SK-N-SH treated with all-trans-retinoic acid at 6 μM for 48 hours (cell line): ENCODE data around the gene TDRD7.

Experiments used
- ARNTL ChIP-seq: fragments of 450-650 bp; formaldehyde crosslinking; IDR thresholded peaks from 2 replicates; pipeline ENCODE4 v1.5.0; 2020; ENCODE audit warnings: low read depth, mild to moderate bottlenecking, moderate library complexity, borderline replicate concordance
- CREB5 ChIP-seq: fragments of 250-450 bp; sonication (Bioruptor Pico); IDR thresholded peaks from 2 replicates; pipeline ENCODE4 v1.5.1; 2020; ENCODE audit warnings: low read depth, mild to moderate bottlenecking, moderate library complexity
- CSDC2 ChIP-seq: fragments of 250-450 bp; sonication (Bioruptor Pico); IDR thresholded peaks from 2 replicates; pipeline ENCODE4 v1.5.0; 2020; ENCODE audit warnings: mild to moderate bottlenecking, moderate library complexity
- ESRRG ChIP-seq: fragments of 250-450 bp; sonication (Bioruptor Pico); IDR thresholded peaks from 2 replicates; pipeline ENCODE4 v1.6.1; 2021; ENCODE audit warnings: mild to moderate bottlenecking
- GLIS3 ChIP-seq: fragments of 250-450 bp; sonication (Bioruptor Pico); IDR thresholded peaks from 2 replicates; pipeline ENCODE4 v1.5.0; 2020; ENCODE audit warnings: mild to moderate bottlenecking, moderate library complexity
- OSR1 ChIP-seq: fragments of 250-450 bp; sonication (Bioruptor Pico); IDR thresholded peaks from 2 replicates; pipeline ENCODE4 v1.8.0; 2022; ENCODE audit warnings: moderate library complexity, mild to moderate bottlenecking, inconsistent platforms
- POU6F1 ChIP-seq: fragments of 250-450 bp; sonication (Bioruptor Pico); IDR thresholded peaks from 2 replicates; pipeline ENCODE4 v1.8.0; 2021; ENCODE audit warnings: low read depth, mild to moderate bottlenecking, moderate library complexity, borderline replicate concordance
- PPARA ChIP-seq: fragments of 250-450 bp; sonication (Bioruptor Pico); IDR thresholded peaks from 2 replicates; pipeline ENCODE4 v1.5.0; 2020; ENCODE audit warnings: mild to moderate bottlenecking, borderline replicate concordance
- TCF4 ChIP-seq: fragments of 250-450 bp; sonication (Bioruptor Pico); IDR thresholded peaks from 2 replicates; pipeline ENCODE4 v1.8.0; 2021; ENCODE audit warnings: mild to moderate bottlenecking, moderate library complexity, borderline replicate concordance
- TOX ChIP-seq: fragments of 250-450 bp; sonication (Bioruptor Pico); IDR thresholded peaks from 2 replicates; pipeline ENCODE4 v1.8.0; 2021; ENCODE audit warnings: mild to moderate bottlenecking, moderate library complexity, borderline replicate concordance
- ZFP3 ChIP-seq: fragments of 250-450 bp; sonication (Bioruptor Pico); IDR thresholded peaks from 2 replicates; pipeline ENCODE4 v1.5.0; 2020; ENCODE audit warnings: mild to moderate bottlenecking, moderate library complexity
- ZFP30 ChIP-seq: fragments of 450-650 bp; formaldehyde crosslinking; IDR thresholded peaks from 2 replicates; pipeline ENCODE4 v1.5.0; 2022; ENCODE audit warnings: mild to moderate bottlenecking, moderate library complexity
- ZNF565 ChIP-seq: fragments of 450-650 bp; formaldehyde crosslinking; conservative IDR thresholded peaks from 2 replicates; pipeline ENCODE4 v1.5.0; 2020; ENCODE audit warnings: low read depth, mild to moderate bottlenecking, moderate library complexity
- TF ChIP-seq, protein P1 (sequence below): fragments of 250-450 bp; sonication (Bioruptor Pico); IDR thresholded peaks from 2 replicates; pipeline ENCODE4 v1.8.0; 2020; ENCODE audit warnings: mild to moderate bottlenecking, moderate library complexity, borderline replicate concordance

- no peak for TF ChIP-seq GLIS3 (CRISPR knock-in tag)
- TF ChIP-seq ZNF565 = no peak
- TF ChIP-seq ARNTL (CRISPR knock-in tag) = no peak
- TF ChIP-seq ESRRG (CRISPR knock-in tag) = no peak
- no peak for TF ChIP-seq CREB5
- no peak for TF ChIP-seq OSR1 (CRISPR knock-in tag)
- no peak for TF ChIP-seq CSDC2 (CRISPR knock-in tag)
- TF ChIP-seq POU6F1 (CRISPR knock-in tag) = no peak
- no peak for TF ChIP-seq PPARA
- TF ChIP-seq, protein P1, sequence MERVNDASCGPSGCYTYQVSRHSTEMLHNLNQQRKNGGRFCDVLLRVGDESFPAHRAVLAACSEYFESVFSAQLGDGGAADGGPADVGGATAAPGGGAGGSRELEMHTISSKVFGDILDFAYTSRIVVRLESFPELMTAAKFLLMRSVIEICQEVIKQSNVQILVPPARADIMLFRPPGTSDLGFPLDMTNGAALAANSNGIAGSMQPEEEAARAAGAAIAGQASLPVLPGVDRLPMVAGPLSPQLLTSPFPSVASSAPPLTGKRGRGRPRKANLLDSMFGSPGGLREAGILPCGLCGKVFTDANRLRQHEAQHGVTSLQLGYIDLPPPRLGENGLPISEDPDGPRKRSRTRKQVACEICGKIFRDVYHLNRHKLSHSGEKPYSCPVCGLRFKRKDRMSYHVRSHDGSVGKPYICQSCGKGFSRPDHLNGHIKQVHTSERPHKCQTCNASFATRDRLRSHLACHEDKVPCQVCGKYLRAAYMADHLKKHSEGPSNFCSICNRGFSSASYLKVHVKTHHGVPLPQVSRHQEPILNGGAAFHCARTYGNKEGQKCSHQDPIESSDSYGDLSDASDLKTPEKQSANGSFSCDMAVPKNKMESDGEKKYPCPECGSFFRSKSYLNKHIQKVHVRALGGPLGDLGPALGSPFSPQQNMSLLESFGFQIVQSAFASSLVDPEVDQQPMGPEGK (CRISPR knock-in tag) = no peak
- no peak for TF ChIP-seq ZFP3
- TF ChIP-seq TCF4 (CRISPR knock-in tag) = no peak
- TF ChIP-seq TOX = no peak
- no peak for TF ChIP-seq ZFP30
These were observed 104.2 kb downstream of the TDRD7 start for GRCh38 chr9:97516111-97516510.
